ENCODE results near the gene PARP14. TPM values are rescaled to one million over a fixed set of nuclear protein-coding genes. Genes with fewer than 3 reads are reported as not detected.
"Not testable (repeated sequence)": the region's sequence is repeated elsewhere in the genome, so short reads cannot be mapped to it uniquely, and the experiment has no call there.

Gene PARP14, protein sequence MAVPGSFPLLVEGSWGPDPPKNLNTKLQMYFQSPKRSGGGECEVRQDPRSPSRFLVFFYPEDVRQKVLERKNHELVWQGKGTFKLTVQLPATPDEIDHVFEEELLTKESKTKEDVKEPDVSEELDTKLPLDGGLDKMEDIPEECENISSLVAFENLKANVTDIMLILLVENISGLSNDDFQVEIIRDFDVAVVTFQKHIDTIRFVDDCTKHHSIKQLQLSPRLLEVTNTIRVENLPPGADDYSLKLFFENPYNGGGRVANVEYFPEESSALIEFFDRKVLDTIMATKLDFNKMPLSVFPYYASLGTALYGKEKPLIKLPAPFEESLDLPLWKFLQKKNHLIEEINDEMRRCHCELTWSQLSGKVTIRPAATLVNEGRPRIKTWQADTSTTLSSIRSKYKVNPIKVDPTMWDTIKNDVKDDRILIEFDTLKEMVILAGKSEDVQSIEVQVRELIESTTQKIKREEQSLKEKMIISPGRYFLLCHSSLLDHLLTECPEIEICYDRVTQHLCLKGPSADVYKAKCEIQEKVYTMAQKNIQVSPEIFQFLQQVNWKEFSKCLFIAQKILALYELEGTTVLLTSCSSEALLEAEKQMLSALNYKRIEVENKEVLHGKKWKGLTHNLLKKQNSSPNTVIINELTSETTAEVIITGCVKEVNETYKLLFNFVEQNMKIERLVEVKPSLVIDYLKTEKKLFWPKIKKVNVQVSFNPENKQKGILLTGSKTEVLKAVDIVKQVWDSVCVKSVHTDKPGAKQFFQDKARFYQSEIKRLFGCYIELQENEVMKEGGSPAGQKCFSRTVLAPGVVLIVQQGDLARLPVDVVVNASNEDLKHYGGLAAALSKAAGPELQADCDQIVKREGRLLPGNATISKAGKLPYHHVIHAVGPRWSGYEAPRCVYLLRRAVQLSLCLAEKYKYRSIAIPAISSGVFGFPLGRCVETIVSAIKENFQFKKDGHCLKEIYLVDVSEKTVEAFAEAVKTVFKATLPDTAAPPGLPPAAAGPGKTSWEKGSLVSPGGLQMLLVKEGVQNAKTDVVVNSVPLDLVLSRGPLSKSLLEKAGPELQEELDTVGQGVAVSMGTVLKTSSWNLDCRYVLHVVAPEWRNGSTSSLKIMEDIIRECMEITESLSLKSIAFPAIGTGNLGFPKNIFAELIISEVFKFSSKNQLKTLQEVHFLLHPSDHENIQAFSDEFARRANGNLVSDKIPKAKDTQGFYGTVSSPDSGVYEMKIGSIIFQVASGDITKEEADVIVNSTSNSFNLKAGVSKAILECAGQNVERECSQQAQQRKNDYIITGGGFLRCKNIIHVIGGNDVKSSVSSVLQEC (N-terminal part only)
- total RNA-seq (2014; rRNA removed; shearing (Covaris generic)), result 42.7 and 60.5 TPM in 2 replicates

DNA sequence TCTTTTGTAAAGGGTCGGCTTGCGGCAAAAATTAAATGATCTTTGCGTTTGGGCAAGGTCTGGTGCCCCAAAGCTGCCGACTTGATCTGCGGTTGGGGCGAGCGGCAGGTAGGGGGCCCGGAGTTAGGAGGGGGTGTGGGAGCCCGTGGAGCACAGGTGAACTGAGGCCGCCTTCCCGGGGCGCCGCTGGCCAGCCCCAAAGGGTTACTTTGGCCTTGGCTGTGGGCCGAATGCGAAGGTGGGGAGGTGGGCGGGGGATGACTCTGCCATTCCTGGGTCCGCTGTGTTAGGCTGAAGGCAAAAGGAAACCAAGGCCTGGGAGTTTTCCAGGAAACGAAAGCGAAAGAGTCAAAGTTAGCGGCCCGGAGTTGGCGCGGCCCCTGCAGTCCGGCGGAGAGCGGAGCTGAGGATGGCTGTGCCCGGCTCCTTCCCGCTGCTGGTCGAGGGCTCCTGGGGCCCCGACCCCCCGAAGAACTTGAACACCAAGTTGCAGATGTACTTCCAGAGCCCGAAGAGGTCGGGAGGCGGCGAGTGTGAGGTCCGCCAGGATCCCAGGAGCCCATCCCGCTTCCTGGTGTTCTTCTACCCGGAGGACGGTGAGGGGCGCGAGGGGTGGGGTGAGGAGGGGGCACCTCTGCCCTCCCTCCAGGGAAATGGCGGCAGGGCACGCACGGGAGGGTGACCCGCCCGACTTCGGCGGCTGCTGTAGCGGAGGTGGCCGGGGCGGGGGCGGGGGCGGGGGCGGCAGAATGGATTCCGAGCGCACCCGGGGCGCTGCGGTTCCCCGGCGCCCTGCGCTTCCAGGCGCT, at the start of gene PARP14:
TSS of gene PARP14 (plus strand) at position 365 of the 809 bp plus-strand sequence. CDS start at position 410, 45 bp downstream.
- peak; percentile 71 for DNase-seq (ENCODE audit: low spot score)

DNA sequence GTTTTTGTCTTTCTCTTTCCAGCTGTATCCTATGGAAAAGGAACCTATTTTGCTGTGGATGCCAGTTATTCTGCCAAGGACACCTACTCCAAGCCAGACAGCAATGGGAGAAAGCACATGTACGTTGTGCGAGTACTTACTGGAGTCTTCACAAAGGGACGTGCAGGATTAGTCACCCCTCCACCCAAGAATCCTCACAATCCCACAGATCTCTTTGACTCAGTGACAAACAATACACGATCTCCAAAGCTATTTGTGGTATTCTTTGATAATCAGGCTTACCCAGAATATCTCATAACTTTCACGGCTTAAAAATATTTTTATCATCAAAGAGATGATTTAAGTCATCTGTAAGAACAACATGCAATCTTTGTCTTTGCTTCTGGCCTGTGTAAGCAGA, 44.9 kb upstream of the PARP14 start:
- DNase-seq (ENCODE audit: low spot score), result no peak

DNA sequence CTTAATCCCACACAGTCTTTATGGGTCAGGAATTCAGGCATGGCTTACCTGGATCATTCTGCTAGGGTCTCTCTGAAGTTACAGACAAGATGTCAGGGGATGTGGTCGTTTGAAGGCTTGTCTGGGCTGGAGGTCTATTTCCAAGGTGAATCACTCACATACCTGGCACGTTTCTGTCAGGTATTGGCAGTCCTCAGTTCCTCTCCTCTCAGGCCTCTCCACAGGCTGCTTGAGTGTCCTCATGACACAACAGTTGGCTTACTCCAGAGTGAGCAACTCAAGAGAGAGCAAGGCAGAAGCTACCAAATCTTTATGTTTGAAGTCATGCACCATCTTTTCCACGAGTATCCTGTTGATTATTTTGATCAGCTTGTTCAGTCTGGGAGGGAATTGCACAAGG, 43.9 kb upstream of the PARP14 start:
- no peak for DNase-seq (ENCODE audit: low spot score)

DNA sequence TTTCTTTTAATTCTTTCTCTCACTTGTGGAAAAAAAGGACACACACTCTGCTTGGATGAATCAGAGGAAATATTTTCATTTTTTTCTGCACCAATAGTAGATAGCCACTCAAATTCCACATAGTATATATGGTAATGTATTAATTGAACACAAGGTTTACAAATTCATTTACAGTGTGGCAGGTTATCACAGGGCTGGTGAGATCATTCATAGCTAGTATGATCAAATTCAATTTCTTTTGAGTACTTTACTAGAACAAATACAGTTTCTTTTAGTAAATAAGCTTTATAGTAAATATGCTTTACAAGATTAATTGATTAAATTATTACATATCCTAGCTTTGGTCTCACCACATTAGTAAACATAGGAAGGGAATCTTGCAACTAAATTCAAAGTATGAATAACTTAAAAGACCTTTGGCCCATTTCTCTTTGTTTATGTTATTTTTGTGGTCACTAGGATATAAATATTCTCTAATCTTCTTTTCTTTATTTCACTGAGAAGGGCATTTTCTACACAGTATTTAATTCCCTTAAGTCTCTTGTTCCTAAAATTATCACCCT, 40.1 kb upstream of the PARP14 start:
- no peak for DNase-seq (ENCODE audit: low spot score)

DNA sequence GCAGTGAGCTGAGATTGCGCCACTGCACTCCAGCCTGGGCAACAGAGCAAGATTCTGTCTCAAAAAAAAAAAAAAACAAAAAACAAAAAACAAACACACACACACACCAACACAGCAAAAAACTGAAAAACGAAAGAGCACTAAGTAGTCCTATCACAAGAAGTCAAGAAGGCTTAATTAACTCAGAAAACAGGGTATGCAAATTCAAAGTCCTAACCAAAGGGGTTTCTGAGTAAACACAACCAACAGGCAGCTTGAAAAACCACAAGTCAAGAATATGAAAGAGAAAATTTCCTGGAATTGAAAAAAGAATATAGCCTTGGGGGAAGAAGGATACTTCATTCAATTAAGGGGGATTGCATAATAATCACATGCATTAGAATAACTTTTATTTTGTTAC, 37.7 kb upstream of the PARP14 start:
- DNase-seq (ENCODE audit: low spot score), result no peak

DNA sequence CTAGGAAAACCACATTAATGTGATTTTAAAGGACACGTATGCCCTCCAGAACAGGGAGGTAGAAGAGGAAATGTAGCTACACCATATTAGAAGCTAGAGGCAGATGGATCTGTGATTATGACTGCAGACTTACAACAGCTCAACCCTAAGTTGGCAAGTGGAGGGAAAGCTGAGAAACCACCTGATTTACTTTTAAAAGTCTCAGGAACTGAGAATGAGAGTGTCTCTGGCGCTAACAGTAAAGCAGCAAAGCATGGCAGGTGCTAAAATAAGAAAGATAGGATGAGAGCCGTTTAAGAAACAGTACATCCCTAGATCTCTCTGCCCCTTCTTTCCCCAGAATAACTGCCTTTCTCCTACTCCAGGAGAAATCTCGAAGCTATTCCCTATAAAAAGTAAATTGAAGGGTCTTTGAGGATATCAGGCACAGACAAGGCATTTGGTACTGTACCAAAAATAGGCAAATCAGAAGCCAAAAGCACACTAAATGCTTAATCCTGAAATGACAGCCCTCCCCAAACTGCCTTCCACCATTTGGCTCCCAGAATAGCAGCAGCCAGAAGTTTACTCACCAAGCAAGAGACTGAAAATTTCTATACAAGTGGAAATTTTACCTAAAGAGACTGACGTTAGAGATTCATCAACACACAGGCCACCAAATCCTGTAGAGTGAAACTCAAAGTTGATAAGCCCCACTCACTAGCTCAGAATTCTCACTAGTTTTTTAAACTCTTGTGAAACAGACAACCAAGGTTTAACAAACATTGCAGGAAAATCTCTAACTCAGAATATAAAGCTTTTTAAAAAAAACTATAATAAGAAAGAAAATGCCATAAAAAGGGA, 34.3 kb upstream of the PARP14 start:
- no peak for DNase-seq (ENCODE audit: low spot score)

DNA sequence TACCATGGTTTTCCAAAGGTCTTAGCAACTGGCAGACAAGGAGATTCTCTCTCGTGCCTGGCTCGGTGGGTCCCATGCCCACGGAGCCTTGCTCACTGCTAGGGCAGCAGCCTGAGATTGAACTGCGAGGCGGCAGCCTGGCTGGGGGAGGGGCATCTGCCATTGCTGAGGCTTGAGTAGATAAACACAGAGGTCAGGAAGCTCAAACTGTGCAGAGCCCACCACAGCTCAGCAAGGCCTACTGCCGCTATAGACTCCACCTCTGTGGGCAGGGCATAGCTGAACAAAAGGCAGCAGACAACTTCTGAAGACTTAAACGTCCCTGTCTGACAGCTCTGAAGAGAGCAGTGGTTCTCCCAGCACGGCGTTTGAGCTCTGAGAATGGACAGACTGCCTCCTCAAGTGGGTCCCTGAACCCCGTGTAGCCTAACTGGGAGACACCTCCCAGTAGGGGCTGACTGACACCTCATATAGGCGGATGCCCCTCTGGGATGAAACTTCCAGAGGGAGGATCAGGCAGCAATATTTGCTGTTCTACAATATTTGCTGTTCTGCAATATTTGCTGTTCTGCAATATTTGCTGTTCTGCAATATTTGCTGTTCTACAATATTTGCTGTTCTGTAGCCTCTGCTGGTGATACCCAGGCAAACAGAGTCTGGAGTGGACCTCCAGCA, 29.3 kb upstream of the PARP14 start:
- not testable (repeated sequence) for DNase-seq (ENCODE audit: low spot score)

DNA sequence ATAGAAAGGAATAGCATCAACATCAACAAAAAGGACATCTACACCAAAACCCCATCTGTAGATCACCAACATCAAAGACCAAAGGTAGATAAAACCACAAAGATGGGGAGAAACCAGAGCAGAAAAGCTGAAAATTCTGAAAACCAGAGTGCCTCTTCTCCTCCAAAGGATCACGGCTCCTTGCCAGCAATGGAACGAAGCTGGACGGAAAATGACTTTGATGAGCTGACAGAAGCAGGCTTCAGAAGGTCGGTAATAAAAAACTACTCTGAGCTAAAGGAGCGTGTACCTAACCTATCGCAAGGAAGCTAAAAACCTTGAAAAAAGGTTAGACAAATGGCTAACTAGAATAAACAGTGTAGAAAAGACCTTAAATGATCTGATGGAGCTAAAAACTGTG, 28.7 kb upstream of the PARP14 start:
- not testable (repeated sequence) for DNase-seq (ENCODE audit: low spot score)

DNA sequence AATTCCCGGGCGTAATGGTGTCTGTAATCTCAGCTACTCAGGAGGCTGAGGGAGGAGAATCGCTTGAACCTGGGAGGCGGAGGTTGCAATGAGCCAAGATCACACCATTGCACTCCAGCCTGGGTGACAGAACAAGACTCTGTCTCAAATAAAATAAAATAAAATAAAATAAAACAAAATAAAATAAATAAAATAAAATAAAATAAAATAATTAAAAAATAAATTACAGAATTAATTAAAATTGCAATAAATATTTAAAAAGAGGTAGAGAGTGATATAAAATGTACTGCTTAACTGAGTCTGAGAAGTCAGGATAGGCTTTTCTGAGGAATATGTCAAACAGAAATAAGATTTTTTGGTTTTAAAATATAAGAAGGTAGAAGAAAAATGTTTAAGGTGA, 22.3 kb upstream of the PARP14 start:
- DNase-seq (ENCODE audit: low spot score), result not testable (repeated sequence)

DNA sequence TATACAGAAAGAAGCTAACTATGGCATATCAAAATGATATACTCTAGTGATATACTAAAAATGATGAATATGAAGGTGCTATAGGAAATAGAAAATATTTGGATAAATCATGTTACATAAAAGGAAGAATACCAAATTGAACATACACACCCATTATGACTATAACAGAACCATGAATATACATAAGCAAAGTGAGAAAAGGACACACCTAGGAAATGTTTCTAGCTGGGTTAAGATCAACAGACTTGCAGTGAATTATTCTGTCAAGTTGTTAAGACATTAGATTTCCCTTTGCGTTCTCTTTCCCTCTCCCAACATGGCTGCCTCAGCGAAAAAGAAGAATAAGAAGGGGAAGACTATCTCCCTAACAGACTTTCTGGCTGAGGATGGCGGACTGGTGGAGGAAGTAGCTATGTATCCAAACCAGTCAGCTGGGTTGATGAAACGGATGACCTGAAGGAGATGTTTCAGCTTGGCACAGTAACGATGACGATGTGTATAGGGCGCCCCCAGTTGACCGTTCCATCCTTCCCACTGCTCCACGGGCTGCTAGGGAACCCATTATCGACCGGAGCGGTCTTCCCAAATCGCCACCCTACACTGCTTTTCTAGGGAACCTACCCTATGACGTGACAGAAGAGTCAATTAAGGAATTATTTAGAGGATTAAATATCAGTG, 20.2 kb upstream of the PARP14 start:
- no peak for DNase-seq (ENCODE audit: low spot score)

DNA sequence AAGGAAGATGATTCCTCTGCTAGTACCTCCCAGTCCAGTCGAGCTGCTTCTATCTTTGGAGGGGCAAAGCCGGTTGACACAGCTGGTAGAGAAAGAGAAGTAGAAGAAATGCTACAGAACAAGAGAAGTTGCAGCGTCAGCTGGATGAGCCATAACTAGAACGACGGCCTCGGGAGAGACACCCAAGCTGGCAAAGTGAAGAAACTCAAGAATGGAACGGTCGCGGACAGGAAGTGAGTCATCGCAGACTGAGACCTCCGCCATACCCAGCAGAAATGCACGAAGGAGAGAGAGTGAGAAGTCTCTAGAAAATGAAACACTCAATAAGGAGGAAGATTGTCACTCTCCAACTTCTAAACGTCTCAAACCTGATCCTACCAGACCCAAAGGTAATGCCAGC, 19.0 kb upstream of the PARP14 start:
- DNase-seq (ENCODE audit: low spot score), result peak; percentile 24

DNA sequence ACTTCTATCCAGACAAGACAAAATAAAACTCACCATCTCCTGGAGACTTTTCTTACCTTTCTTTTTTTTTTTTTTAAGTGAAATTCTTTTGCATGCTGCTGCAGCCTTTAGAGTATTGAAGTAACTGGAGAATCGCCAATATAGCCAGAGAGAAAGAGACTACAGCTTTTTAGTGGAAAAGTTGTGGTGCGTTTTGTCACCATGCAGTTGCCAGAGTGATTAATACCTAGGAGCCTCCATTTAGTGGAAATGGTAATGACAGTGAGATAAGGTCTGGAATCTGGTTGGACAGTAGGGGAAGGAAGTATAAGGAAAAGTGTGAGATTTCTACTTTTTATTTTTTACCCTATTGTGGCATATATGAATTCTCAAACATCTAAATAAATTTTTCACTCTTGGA, 18.1 kb upstream of the PARP14 start:
- no peak for DNase-seq (ENCODE audit: low spot score)

DNA sequence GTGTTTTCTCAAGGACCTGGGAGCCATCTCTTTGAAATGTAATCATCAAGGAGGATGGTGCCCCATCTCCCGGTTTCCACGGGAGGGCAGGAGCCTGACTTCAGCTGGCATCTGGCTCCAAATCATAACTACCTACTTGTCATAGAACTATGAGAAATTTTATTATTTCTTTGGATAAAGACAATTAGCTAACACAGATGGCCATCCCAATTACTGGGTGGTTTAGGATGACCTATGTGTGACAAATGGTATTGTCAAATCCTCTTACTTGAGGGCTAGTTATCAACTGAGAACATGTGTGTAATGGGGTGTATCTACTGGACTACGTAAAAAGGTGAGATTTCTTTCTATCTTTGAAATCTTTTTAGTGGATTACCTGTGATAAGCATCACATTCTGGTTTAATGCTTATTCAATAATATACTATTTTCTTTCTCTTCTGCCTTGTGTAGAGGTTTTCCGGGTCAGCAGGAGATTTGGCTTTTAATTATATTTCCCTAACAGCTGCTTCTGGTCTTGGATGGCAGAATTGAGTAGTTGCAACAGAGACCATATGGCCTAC, 15.3 kb upstream of the PARP14 start:
- DNase-seq (ENCODE audit: low spot score), result no peak

DNA sequence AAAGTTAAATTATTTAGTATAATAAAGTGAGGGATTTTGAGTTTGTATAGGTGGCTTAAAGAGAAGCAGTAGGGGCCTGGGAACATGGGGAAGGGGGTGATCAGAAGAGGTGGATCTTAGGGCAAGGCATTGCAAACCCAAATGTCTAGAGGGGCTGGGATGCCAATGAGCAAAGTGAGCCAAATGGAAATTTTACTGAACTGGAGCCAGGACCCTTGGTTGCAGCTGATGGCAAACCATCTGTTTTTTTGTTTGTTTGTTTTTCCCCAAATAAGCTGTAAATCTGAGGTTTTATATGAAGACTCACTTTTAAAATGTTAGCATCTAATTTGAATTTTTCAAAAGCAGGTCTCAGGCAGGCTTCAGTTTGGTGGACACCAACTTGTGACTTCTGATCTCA, 14.8 kb upstream of the PARP14 start:
- no peak for DNase-seq (ENCODE audit: low spot score)

DNA sequence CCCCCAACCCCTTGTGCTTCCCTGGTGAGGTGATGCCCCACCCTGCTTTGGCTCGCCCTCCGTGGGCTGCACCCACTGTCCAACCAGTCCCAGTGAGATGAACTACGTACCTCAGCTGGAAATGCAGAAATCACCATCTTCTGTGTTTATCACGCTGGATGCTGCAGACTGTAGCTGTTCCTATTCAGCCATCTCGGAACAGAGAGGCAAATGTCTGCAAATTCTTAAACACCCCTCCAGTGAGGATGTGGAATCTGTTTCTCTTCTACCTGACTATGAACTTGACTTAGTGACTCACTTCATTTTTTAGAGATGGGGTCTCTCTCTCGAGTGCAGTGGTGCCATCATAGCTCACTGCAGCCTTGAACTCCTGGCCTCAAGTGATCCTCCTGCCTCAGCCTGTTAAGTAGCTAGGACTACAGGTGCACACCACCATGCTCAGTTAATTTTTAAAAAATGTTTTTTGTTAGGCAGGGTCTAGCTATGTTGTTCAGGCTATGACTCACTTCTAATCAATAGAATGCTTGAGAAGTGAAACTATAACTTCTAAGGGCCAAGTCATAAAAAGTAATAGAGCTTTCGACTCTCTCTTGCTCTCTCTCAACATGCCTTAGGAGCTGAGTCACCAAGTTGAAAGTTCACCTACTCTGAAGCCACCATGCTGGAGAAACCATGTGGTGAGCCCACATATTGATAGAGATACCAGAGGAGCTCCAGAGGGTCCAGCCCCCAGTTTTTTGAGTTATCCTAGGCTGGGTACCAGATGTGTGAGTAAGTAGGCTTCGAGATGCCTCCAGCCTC, 11.5 kb upstream of the PARP14 start:
- DNase-seq (ENCODE audit: low spot score), result peak; percentile 44

DNA sequence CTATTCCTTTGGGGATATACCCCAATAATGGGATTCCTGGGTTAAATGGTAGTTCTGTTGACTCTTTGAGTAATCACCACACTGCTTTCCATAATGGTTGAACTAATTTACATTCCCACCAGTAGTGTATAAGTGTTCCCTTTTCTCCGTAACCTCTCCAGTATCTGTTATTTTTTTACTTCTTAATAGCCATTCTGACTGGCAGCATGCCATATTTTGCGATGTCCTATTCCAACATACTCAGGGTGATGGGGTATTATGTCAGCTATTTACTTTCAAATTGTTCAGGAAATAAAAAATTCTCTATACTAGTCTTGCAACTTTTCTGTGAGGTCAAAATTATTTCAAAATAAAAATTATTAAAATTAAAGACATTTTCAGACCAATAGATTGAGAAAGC, 9.1 kb upstream of the PARP14 start:
- no peak for DNase-seq (ENCODE audit: low spot score)

DNA sequence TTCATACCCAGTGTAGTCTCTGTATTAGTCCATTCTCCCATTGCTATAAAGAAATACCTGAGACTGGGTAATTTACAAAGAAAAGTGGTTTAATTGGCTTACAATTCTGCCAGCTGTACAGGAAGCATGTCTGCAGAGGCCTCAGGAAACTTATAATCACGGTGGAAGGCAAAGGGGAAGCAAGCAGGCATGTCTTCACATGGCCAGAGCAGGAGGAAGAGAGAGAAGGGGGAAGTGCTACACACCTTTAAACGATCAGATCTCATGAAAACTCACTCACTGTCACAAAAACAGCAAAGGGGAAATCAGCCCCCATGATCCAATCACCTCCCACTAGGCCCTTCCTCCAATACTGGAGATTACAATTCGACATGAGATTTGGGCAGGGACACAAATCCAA, 6.3 kb upstream of the PARP14 start:
- no peak for DNase-seq (ENCODE audit: low spot score)
